Adipocyte (in vitro differentiated cells): ENCODE measurements around the gene EMD.
A peak's percentile ranks its signal among the peaks of the same experiment; 100 is the strongest.
"Not testable (repeated sequence)": the region's sequence is repeated elsewhere in the genome, so short reads cannot be mapped to it uniquely, and the experiment has no call there.

Source experiments
- DNase-seq: peaks from one replicate; pipeline ENCODE4 v3.0.0-alpha.2; 2015; ENCODE audit warnings: low read depth
- H3K27me3 ChIP-seq: replicated peaks from 2 replicates; pipeline ENCODE4 v1.7.0; 2013; ENCODE audit warnings: mild to moderate bottlenecking, low read length, moderate library complexity; ENCODE audit not compliant: control insufficient read depth, insufficient read depth
- H3K36me3 ChIP-seq: 2 replicates; pipeline ENCODE4 v1.7.0; 2013; ENCODE audit warnings: low read length, mild to moderate bottlenecking, moderate library complexity; ENCODE audit not compliant: control insufficient read depth, insufficient read depth, severe bottlenecking
- H3K4me1 ChIP-seq: 2 replicates; pipeline ENCODE4 v1.7.0; 2013; ENCODE audit warnings: mild to moderate bottlenecking, low read length, moderate library complexity; ENCODE audit not compliant: control insufficient read depth, insufficient read depth
- H3K4me3 ChIP-seq: 2 replicates; pipeline ENCODE4 v1.7.0; 2013; ENCODE audit warnings: mild to moderate bottlenecking, low read length, moderate library complexity
- H3K9ac ChIP-seq: 2 replicates; pipeline ENCODE4 v1.7.0; 2013; ENCODE audit warnings: mild to moderate bottlenecking, low read length, moderate library complexity
- H3K9me3 ChIP-seq: 2 replicates; pipeline ENCODE4 v1.7.0; 2013; ENCODE audit warnings: mild to moderate bottlenecking, low read length, moderate library complexity; ENCODE audit not compliant: control insufficient read depth

Gene EMD

DNA sequence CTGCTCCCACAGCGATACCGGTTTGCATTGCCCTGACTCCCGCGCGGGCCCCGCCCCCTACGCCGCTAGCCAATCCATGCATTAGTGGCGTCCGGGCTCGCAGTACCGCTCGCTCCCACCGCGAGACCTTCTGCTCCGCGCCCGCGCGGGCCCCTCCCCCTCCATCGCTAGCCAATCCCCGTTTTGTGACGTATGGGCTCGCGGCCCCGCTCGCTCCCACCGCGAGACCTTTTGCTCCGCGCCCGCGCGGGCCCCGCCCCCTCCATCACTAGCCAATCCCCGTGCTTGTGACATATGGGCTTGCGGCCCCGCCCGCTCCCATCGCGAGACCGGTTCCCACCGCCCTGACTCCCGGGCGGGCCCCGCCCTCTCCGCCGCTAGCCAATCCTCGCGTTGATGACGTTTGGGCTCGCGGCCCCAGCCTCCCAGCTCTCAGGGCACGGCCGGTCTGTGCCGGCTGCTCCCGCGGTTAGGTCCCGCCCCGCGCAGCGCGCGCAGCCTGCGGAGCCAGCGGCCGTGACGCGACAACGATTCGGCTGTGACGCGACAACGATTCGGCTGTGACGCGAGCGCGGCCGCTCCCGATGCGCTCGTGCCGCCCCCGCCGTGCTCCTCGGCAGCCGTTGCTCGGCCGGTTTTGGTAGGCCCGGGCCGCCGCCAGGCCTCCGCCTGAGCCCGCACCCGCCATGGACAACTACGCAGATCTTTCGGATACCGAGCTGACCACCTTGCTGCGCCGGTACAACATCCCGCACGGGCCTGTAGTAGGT, at the start of gene EMD:
Gene EMD, plus strand, starts transcription at position 497 of the 770 bp plus-strand sequence. Its CDS starts 190 bp downstream, at position 687.
- H3K27me3 ChIP-seq: no peaks in the 10 kb centered on the region

GRCh38 chrX:154332561-154332960, 46.5 kb upstream of the EMD start:
- no peaks in the 10 kb centered on the region for H3K36me3 ChIP-seq
- DNase-seq: no peak
- no peak overlapping the region for H3K4me3 ChIP-seq
- H3K4me1 ChIP-seq: peaks cover 4% of the 10 kb centered on the region
- H3K9me3 ChIP-seq: no peaks in the 10 kb centered on the region
- no peak overlapping the region for H3K9ac ChIP-seq
- H3K27me3 ChIP-seq: peaks cover 39% of the 10 kb centered on the region

More for the DNA sequence above, at the start of gene EMD:
- peak within 1 kb of the TSS; percentile 86 for H3K4me3 ChIP-seq
- no peaks in the 10 kb centered on the region for H3K9me3 ChIP-seq
- peaks cover 12% of the 10 kb centered on the region for H3K4me1 ChIP-seq
- peak within 1 kb of the TSS; percentile 94 for H3K9ac ChIP-seq
- peaks cover 2% of the 10 kb centered on the region for H3K36me3 ChIP-seq
- peak; percentile 96 for DNase-seq

DNA sequence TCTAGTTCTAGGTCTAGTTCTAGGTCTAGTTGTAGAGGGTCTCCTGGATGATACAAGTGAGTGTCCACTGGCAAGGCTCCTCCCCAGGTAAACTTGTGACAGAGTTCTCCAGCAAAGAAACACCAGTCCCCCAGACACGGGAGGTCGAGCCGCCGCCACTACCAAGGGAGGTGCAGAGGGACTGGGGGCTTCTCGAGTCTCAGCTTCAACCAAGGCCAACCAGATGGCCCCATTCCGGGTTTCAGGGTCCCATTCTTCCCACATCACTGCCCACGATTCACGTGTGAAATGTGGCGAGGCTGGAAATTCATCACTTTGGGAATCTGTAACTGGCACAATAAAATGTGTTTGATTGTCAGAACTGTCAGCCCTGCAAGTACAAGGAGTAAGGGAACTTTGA, 46.0 kb upstream of the EMD start:
- DNase-seq: no peak
- Histone ChIP-seq H3K4me3 (no peak overlapping the region), H3K27me3 (peaks cover 34% of the 10 kb centered on the region), H3K4me1 (no peaks in the 10 kb centered on the region), H3K9me3 (no peaks in the 10 kb centered on the region), H3K9ac (no peak overlapping the region), H3K36me3 (no peaks in the 10 kb centered on the region)

DNA sequence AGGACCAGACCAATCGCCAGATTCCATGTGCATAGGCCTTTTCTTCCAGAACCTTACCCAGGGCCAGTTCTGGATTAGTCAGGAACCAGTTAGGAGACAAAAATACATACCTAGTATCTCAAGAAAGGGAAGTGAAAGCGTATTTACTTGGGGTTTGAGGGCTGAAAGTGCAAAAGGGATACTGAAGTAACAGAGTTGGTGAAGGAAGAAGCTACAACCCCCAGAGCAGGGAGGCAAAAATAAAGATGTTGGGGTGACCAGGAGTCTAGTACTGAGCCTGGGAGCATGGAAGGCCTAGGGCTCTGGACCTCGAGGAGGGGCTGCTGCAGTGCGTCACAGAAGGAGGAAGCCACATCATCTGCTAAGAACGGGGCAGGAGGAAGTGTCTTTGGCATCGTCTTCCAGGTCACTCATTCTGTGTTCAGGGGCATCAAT, 45.2 kb upstream of the EMD start:
- H3K4me1 ChIP-seq: no peaks in the 10 kb centered on the region
- H3K9ac ChIP-seq: no peak overlapping the region
- peaks cover 34% of the 10 kb centered on the region for H3K27me3 ChIP-seq
- H3K9me3 ChIP-seq: no peaks in the 10 kb centered on the region
- H3K36me3 ChIP-seq: no peaks in the 10 kb centered on the region
- DNase-seq: no peak
- no peak overlapping the region for H3K4me3 ChIP-seq

DNA sequence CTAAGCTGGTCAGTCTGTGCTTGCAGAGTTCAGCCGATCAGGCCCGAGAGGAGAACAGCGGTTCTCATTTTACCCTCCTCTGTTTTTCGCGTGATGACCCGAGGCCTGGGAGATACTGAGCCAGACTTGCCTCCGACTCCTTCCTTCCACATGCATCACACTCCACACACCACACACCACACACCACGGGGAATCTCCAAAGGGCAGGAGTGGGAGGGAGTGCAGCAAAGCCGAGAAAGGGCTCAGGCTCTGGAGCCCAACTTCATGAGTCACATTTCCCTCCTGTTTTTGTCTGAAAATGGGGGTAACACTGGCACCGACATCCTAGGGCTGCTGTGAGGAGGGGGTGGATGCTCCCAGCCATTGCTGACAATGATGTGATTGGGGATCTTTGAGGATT, 44.6 kb upstream of the EMD start:
- Histone ChIP-seq H3K27me3 (peaks cover 29% of the 10 kb centered on the region), H3K36me3 (no peaks in the 10 kb centered on the region), H3K4me3 (no peak overlapping the region), H3K9me3 (no peaks in the 10 kb centered on the region), H3K4me1 (no peaks in the 10 kb centered on the region), H3K9ac (no peak overlapping the region)
- no peak for DNase-seq

- not testable (repeated sequence) for DNase-seq, H3K4me1 ChIP-seq, H3K9me3 ChIP-seq, H3K4me3 ChIP-seq, H3K9ac ChIP-seq, H3K27me3 ChIP-seq, H3K36me3 ChIP-seq
Measured at GRCh38 chrX:154341399-154342298, 37.4 kb upstream of the EMD start.

GRCh38 chrX:154343063-154343462, 36.0 kb upstream of the EMD start:
- not testable (repeated sequence) for H3K36me3 ChIP-seq, DNase-seq, H3K27me3 ChIP-seq, H3K9ac ChIP-seq, H3K4me3 ChIP-seq, H3K9me3 ChIP-seq, H3K4me1 ChIP-seq

DNA sequence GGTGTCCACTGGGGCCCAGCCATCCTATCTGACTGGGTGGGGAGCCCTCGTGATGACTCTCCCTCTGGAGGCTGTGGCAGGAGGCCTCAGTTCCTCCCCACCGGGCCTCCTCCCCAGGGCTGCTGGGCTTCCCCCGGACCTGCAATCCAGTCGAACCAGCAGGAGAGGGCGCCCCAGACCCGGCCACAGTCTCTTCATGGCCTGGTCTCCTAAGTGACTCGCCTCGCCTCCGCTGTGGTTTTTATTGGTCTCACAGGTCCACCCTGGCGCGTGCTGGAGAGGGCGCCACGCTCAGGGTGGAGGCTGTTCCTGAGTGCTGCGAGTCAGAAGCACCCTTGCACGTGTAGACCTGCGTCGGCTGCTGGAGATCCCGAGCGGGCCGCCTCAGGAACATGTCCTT, 35.5 kb upstream of the EMD start:
- not testable (repeated sequence) for H3K27me3 ChIP-seq, DNase-seq, H3K36me3 ChIP-seq, H3K4me3 ChIP-seq, H3K4me1 ChIP-seq, H3K9ac ChIP-seq, H3K9me3 ChIP-seq

DNA sequence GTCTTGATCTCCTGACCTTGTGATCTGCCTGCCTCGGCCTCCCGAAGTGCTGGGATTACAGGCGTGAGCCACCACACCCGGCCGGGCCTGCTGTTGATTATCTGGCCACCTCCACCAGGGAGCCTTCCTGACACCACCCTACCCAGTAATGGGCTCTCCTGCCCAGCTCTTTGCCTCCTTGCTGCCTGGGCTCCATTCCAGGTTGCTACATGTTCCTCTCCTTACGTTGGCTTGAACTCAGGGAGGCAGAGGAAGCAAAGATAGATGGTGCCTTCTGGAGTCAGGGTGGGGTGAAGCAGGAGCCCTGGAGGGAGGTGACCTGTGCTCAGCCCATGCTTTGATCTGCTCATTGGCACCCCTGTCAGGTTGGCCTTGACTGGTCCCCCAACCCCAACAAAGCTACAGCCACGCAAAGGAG, 31.0 kb upstream of the EMD start:
- Histone ChIP-seq H3K36me3 (peaks cover 48% of the 10 kb centered on the region), H3K9ac (no peak overlapping the region), H3K4me3 (no peak overlapping the region), H3K9me3 (no peaks in the 10 kb centered on the region), H3K27me3 (no peaks in the 10 kb centered on the region), H3K4me1 (no peaks in the 10 kb centered on the region)
- DNase-seq: no peak

- no peak for DNase-seq
Measured at GRCh38 chrX:154348646-154349358, 30.3 kb upstream of the EMD start.

GRCh38 chrX:154349359-154349935, 29.6 kb upstream of the EMD start:
- H3K9ac ChIP-seq: no peak overlapping the region
- H3K36me3 ChIP-seq: peaks cover 61% of the 10 kb centered on the region
- no peaks in the 10 kb centered on the region for H3K9me3 ChIP-seq
- DNase-seq: no peak
- H3K27me3 ChIP-seq: no peaks in the 10 kb centered on the region
- H3K4me1 ChIP-seq: no peaks in the 10 kb centered on the region
- no peak overlapping the region for H3K4me3 ChIP-seq

More at GRCh38 chrX:154348646-154349358, 30.3 kb upstream of the EMD start:
- Histone ChIP-seq H3K9ac (no peak overlapping the region), H3K36me3 (peaks cover 55% of the 10 kb centered on the region), H3K9me3 (no peaks in the 10 kb centered on the region), H3K4me1 (no peaks in the 10 kb centered on the region), H3K27me3 (no peaks in the 10 kb centered on the region), H3K4me3 (no peak overlapping the region)
